Middle frontal gyrus (tissue), 1 donor: ENCODE data around the gene SENP8.
"Not testable (repeated sequence)": the region's sequence is repeated elsewhere in the genome, so short reads cannot be mapped to it uniquely, and the experiment has no call there.

Source experiments
- DNase-seq: peaks from one replicate; pipeline ENCODE4 v3.0.0-alpha.2; 2015; ENCODE audit warnings: low spot score; ENCODE audit errors: extremely low spot score

SENP8 gene

DNA sequence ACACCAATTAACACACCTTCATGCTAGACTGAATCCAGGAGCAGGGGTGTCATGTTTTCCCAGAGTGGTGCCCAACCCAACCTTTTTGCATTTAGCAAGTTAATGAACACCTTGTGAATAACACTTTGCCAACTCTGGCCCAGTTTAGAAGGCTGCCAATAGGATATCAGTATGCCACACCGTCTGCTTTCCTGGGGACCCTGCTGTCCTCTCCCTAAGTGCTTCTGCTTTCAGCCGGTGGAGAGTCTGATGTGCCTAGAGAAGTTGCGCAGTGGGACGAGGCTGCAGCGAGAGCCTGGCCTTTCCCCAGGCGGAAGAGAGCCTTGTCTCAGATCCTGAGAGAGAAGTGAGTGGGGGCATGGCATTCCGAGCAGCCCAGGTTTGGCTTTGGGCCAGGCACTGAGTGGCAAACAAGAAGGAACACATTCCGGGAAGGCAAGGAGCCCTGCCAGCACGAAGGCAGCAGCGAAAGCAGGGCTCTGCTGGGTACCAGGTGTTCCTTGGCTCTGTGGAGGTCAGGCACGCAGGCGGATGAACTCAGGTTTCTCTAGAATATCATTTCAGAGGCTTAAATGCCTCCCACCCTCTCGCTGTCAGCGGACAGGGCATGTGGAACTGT is 36.9 kb downstream of the SENP8 start:
- DNase-seq = no peak

DNA sequence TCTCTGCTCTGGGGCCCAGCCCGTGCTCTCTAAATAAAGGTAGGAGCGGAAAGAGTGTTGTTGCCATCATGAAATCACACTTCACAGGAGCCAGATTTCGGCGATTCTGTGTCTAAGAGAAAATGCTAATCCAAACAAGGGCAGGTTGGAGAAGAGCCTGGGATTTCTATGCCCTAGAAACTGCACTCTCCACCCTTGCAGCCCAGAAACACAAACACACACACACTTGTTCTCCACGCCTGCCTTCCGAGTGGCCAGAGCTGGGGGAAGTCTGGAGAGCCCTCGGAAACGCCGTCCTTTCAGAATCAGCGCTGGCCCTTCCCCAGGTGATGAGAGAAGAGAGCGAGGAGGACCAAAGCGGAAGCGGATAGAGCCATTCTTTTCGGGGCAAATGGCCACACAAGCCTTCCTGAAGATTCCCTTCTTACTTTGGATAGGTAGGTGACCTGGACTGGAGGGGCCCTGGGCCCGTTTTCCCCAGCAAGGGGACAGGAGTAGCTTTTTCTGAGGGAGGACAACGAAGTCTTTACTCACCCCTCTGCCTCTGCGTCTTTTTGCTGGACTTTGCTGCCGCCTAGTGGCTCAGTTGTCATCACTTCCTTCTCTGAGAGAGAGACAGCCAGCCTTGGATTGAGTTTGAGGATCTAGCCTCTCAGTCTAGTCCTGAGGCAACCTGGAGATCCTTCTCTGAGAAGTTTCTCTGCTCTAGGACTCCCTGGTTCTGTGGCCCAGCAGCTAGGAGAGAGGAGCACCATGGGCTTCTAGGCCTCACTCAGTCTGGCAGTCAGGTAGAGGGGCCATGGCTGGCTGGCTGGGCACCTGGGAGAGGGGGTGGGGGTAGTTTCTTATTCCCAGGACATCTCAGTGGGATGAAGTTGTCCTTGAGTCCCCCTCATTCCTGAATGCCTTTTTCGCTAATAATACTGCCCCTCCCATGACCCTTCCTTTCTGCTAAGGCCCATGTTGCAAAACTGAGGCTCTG is 37.7 kb downstream of the SENP8 start:
- DNase-seq = peak; percentile 87

DNA sequence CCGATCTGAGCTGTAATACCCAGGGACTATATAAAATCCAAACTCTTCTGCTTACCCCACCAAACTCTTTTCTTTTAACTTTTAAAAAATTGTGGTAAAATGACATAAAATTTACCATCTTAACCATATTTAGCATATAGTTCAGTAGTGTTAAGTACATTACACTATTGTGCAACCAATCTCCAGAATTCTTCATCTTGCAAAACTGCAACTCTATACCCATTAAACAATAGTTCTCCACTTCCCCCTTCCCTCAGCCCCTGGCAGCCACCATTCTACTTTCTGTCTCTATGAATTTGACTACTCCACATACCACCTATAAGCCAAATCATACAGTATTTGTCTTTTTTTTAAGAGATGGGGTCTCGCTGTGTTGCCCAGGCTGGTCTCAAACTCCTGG is 38.7 kb downstream of the SENP8 start:
- no peak for DNase-seq

DNA sequence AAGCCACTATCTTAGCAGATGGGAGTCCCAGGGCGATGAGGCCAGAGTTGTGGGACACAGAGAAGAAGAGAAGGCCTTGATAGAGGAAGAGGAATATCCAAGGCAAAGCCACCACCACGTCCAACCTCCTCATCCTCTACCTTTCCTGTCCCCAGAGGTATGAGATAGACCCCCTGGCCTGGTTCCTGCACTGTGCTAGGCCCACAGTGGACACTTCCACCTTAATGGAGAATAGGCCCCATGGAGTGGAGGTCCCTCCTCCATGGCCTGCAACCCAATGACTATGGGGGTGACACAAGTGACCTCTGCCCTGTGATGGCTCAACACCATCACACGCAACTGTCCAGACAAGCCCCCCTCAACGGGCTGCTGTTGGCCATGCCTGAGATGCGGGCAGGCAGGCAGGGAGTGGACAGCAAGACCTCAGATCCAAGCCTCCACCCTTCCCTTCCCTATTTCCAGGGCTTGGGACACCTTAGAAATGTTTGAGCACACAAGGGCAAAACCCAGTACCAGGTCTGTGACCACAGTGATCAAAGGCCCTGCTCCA is 42.6 kb downstream of the SENP8 start:
- DNase-seq = no peak

DNA sequence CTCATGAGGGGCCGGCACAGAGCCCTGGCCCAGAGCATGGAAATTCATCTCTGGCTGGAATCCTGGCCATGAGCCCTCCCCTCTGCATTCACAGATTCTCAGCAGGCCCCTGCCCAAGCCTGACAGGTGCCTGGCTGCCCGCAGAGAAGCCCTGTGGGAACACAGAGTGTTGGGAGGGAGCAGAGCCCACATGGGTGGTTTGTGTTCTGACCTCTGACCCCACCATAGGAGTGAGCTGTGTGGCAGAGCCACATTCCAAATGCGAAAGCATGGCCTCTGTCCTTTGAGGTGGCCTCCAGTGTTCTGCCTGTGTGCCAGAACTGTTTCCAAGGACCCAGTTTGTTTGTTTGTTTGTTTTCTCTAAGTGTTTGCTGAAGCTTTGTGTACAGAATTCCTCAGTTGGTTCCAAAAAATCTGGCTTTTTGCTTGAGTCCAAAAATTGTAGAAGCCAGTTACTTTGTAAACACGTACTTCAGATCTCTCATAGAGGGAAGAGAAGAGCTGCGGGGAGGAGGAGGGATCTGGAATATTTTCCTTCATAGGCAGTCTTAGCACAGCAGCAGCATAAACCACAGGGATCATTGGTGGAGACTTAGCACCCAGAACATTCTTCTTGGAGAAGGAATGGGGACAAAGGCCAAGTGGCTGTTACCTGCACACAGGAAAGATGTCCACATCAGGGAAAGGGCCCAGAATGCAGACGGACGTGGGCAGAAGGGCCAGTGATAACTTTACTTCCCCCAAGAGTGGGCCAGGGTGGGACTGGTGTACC is 43.3 kb downstream of the SENP8 start:
- DNase-seq = no peak

DNA sequence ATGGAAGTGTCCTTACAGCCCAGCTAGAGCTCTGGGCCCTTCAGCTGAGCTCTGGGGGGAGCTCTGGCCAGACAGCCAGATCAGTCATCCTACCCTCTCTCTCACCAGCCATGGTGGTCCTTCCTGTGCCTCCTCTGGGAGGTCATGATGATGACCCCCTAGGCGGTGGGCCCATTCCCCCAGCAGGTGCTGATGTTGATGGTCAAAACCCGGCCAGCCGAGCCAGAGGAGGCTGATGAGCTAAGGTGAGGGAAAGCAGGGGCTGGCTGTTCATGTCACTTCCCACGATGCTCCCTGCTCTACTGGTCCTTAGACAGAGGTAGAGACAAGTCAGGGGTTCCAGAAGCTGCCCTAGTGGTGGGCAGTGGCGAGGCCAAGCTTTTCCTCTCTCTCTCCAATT is 44.4 kb downstream of the SENP8 start:
- DNase-seq = no peak

DNA sequence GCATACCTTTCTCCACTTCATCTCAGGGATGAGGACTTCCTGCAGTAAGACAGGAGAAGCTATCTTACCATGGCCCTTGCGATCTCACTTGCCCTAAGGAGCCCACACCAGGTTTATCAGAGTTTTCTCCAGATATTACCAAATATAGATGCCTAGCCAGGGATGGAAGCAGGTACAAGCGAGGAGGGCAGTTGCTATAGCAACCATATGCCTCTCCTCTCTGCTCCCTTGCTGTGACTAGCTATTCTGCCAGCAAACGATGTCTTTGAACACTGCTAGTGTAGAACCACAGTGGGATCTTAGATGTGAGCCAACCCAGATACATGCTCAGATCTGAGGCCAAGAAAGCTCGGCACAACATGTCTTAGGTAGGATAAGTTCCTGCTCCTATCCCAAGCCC is 45.5 kb downstream of the SENP8 start:
- peak; percentile 9 for DNase-seq

DNA sequence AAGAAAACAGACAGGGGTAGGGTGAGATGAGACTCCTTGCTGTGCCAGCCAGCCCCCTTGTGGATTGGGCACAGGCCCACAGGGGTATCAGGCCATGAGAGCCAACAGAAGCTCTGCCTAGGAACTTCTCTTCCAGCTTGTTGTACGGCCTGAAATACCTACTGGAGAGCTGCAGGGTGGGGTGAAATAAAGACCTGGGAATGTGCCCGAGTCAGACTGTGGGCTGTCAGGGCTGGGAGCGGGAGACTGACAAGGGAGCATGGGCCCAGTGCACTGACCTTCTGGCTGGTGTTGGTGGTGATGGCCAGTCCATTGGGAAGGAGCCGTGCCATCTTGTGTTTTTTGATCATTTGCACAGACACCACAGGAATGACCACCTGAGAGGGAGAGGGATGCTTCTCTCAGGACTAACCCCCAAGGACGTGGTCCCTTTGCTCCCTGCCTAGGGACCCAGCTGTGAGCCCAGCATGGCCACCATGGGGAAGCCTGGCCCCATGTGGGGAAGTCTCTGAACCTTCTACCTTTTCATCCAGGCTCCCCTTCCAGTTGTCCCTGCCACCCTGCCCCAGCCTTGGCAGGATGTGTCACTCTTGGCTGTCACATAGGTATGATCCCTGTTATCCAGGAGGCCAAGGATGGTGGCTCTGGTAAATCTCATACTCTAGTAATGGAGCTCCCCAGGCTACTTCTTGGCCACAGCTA is 48.7 kb downstream of the SENP8 start:
- DNase-seq = no peak

DNA sequence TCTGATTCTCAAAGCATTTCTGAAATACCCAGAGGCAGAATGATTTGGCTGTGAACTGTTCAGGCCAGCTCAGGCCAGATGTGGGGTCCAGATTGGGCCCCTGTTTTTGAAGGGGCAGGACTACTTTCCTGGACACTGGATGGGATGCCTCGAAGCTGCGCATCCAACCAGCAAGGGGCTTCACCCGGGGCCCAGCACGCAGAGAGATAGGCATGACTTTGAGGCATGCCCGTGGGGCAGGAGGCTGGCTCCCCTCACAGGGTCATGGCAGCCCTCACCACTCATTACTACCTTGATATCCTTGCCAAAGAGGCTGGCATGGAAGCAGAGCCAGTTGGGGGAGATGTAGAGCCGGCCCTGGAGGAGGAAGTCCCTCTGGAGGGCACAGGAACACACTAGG is 49.2 kb downstream of the SENP8 start:
- DNase-seq = no peak

DNA sequence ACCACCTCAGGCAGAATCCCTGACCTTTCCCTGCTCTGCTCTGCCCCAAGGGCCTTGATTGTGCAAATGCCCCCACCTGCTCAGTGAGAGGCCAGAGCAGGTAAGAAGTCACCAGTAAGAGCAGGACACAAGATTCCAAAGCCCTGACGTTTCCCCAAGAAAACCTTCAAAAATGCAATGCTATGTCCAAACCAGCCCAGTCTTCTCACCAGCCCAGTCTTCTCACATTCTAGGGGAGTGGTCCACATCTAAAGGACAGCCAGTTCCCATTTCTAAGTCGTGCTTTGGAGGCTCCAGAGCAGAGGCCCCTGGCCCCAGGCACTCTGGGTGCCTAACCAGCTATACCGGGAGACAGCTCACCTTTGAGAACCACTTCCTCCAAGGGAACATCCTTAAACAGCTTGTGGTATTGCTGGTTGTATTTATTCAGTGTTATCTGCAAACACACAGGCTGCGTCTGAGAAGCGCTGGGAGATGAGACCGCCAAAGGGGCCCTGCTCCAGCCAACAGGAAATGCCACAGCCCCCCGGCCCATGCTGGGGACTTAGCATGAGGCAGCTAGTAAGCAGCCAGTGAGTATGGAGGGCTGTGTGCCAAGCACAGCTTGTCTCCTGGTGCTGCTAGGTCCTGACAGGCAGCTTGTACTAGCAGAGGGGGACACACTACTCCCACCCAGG is 50.1 kb downstream of the SENP8 start:
- DNase-seq = no peak

DNA sequence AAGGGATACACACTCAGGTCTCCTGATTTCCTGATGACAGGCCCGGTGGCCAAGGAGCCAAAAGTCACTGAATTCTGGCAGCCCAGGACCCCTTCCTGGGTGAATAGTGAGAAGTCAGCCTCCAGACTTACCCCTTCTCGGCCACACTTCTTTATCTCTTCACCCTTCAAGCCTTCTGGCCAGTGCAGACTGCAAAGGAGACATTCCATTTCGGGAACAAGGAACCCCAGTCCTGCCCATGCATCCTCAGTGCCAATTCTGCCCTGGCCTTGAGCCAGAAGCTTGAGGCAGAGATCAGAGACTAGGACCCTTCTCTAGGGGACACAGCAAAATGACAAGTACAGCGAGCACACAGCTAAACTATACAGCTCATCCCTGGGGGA is 50.6 kb downstream of the SENP8 start:
- no peak for DNase-seq

DNA sequence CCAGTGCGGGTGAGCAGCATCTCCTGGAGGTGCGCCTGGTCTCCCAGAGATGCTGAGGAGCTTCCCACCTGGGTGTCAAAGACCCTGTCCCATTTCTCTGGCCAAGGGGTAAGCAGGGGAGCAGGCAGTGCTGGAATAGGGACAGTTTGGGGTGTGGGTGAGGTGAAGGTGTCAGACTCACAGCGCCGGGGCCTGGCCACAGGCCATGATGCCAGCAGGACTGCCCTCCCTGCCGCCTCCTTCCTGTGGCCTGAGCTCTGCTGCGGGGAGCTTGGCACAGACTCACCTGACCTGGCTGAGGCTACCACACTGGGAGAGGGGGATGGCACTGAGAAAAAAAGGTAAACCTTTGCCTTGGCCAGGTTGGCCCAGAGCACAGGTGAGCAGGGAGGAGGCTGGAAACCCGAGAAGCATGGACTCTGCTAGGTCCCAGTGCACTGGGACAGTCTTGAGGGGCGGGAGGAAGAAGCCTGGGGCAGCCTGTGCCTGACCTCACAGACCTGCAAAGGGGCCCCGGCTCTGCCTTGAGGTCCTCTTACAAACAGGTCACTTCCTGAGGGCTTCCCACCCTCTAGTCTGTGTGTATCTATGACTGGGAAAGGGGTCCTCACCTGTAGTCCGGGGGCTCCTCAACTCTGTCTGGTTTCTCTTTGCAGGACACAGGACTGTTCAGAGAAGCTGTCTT is 51.2 kb downstream of the SENP8 start:
- DNase-seq = no peak

DNA sequence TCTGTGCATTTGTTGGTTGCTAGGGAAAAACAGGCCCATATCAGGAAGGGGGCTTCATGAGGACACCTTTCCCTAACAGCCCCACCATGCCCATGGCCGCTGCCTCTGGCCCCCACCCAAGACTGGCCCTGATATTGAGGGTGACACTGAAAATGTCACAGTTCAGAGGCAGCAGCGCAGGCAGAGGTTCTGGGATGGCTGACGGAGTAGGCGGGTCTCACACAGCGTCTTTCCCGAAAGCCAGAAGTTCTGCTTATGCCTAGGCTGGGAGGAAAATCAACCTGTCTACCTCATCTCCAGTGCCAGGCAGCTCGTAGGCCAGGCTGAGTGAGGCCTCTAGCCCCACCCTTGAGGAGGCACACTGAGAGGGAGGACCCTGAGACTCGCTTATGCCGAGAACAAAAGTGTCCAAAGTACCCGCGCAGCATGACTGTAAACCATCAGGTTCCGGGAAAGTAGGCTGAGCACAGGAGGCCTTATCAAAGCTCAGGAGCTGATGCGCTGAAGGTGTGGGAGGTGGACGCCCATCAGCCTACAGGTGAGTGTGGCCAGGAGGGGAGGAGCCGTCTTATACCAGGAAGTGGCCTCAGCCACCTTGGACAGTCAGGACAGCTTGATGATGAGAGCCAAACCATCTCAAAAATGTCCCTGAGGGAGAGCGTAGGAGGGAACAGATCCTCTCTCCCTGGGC is 51.9 kb downstream of the SENP8 start:
- DNase-seq = no peak

DNA sequence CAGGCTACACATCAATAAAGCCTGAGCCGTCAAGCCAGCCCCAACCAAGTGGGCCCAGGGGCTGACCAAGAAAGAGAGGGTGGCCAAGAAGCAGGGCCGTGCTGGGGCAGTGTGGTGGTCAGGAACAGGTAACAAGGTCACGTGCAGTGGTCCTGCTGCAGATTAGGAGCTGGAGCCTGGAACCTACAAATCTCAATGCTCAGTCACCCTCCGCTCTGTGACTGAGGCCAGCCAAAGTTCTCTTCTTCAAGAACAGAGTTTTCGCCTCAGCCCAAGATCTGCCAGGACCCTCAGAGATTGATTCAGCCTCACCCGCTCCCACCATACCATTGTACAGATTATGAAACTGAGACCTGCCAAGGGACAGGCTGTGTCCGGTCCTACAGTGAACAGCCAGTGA is 52.5 kb downstream of the SENP8 start:
- no peak for DNase-seq

DNA sequence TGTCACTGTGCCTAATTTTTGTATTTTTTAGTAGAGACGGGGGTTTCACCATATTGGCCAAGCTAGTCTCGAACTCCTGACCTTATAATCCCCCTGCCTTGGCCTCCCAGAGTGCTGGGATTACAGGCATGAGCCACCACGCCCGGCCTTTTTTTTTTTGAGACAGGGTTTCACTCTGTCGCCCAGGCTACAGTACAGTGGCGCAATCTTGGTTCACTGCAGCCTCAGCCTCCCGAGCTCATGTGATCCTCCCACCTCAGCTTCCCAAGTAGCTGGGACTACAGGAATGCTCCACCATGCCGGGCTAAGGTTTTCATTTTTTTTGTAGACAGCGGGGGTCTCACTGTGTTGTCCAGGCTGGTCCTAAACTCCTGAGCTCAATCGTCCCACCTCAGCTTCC is 53.8 kb downstream of the SENP8 start:
- DNase-seq = not testable (repeated sequence)

DNA sequence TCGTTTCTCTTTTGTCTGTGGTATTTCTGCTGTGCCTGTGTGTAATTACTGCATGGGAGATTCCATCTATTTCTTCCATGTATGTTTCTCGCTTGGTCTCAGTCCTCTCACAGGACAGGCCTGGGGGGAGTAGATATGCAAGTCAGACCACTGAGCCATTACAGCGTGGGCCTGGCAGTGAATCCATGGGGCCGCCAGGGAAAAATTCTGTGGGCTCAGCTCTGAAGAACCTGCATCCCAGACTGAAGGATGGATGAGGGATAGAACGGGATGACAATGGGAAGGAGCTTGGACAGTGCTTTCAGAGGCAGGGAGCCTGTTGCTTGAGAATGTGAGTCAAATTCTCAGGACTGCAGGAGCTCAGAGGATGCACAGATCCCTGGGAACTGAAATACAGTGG is 54.6 kb downstream of the SENP8 start:
- DNase-seq = no peak

DNA sequence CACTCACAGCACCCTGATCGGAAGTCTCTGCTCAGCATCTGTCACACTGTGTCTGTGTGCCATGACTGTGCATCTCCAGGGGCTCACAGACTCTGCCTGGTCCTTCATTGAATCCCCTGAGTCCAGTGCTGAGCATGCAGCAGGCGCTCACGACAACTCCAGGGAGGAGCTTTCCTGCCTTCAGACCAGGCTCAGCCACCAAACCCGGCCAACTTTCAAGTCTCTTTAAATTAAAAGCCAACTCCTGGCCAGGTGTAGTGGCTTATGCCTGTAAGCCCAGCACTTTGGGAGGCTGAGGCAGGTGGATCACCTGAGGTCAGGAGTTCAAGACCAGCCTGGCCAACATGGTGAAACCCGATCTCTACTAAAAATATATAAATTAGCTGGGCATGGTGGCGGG is 55.2 kb downstream of the SENP8 start:
- no peak for DNase-seq

DNA sequence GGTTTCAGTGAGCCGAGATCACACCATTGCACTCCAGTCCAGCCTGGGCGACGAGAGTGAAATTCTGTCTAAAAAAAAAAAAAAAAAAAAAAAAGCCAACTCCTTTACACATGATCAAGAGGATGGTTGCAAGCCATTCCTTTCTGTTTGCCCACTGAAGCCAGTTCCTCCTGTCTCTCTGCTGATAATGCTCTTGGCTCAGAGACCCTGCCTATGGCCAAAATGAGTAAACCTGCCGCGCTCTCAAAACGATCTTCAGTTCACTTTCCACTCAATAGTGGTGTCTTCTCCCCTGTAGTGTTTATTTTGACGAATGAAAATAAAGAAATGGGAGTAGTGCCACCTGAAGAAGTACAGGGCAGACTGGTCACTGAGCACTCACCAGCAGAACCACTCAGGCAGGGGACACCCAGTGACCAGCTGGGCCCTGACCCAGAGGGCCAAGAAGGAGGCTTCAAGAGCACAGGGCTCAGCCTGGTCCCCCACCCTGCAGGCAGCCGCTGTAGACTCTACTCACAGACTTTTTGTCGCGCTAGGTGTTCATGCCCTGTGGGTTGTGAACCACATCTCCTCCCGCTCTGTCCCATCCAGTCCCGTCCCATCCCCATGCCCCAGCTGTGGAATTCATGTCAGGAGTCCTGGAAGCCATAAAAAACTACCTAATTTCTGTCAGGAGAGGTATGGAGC is 55.8 kb downstream of the SENP8 start:
- DNase-seq = no peak
